GM12891 (cell line): ENCODE data around the gene LITAFD.

Source experiments
- POLR2A ChIP-seq: IDR thresholded peaks from 2 replicates; pipeline ENCODE4 v1.6.1; 2011; ENCODE audit warnings: low read depth, low read length, control low read depth
- POLR2AphosphoS5 ChIP-seq: IDR thresholded peaks from 2 replicates; pipeline ENCODE4 v1.6.1; 2011; ENCODE audit warnings: low read depth, low read length, control low read depth
- SPI1 ChIP-seq: IDR thresholded peaks from 2 replicates; pipeline ENCODE4 v1.6.1; 2011; ENCODE audit warnings: low read depth, low read length, control low read depth
- TAF1 ChIP-seq: IDR thresholded peaks from 2 replicates; pipeline ENCODE4 v1.6.1; 2011; ENCODE audit warnings: low read depth, low read length, control low read depth

GRCh38 chr16:8862309-8863130 is 19.6 kb upstream of the LITAFD start:
- TF ChIP-seq POLR2A (0 out of 2 replicates have a peak, but pooled peaks have one; percentile 15), SPI1 (no peak), TAF1 (no peak), POLR2AphosphoS5 (no peak)
